Keratinocyte (primary cell): ENCODE data around the gene PRG3. TPM values are rescaled to one million over a fixed set of nuclear protein-coding genes. Genes with fewer than 3 reads are reported as not detected.

ENCODE experiments used
- DNase-seq: peaks from one replicate; pipeline ENCODE4 v3.0.0-alpha.2; 2011; ENCODE audit warnings: low read depth, missing footprints, low spot score
- FAIRE-seq: peaks from 2 replicates; lab custom pipeline; 2011; peaks lifted over from hg19 to GRCh38; lab: Jason Lieb, UNC
- H2AFZ ChIP-seq: 2 replicates; pipeline ENCODE4 v1.6.0; 2012; ENCODE audit warnings: low read length, control low read depth, inconsistent platforms; ENCODE audit not compliant: control insufficient read depth
- H3K27ac ChIP-seq: 2 replicates; pipeline ENCODE4 v1.5.1; 2011; ENCODE audit warnings: low read length; ENCODE audit not compliant: control insufficient read depth, insufficient read depth
- H3K27me3 ChIP-seq: 3 replicates; pipeline ENCODE4 v1.6.0; 2011; ENCODE audit warnings: low read length; ENCODE audit not compliant: control insufficient read depth, insufficient read depth; ENCODE audit errors: extremely low read depth
- H3K36me3 ChIP-seq, 2 experiments: 2 replicates in 1 of 2; 3 replicates in 1 of 2; pipeline ENCODE4 v1.5.1; 2011; ENCODE audit warnings: low read length in 2 of 2, mild to moderate bottlenecking in 1 of 2; ENCODE audit not compliant: control insufficient read depth in 2 of 2, insufficient read depth in 2 of 2; ENCODE audit errors: extremely low read depth in 1 of 2
- H3K4me1 ChIP-seq: 3 replicates; pipeline ENCODE4 v1.5.1; 2011; ENCODE audit warnings: low read length; ENCODE audit not compliant: control insufficient read depth, insufficient read depth; ENCODE audit errors: extremely low read depth
- H3K4me2 ChIP-seq: 3 replicates; pipeline ENCODE4 v1.6.0; 2011; ENCODE audit warnings: low read depth, low read length; ENCODE audit not compliant: control insufficient read depth, insufficient read depth; ENCODE audit errors: extremely low read depth
- H3K4me3 ChIP-seq, 3 experiments: fragments of 200-600 bp in 1 of 3; sonication (generic) in 1 of 3; 2 replicates in 2 of 3; 3 replicates in 1 of 3; pipeline ENCODE4 v1.5.1; 2011 to 2016; ENCODE audit warnings: low read length in 3 of 3, mild to moderate bottlenecking in 3 of 3, control low read depth in 2 of 3, inconsistent platforms in 1 of 3, low read depth in 1 of 3, mixed read lengths in 1 of 3, mixed run types in 1 of 3, moderate library complexity in 1 of 3; ENCODE audit not compliant: control insufficient read depth in 2 of 3, insufficient read depth in 2 of 3; ENCODE audit errors: extremely low read depth in 1 of 3
- H3K79me2 ChIP-seq: 2 replicates; pipeline ENCODE4 v1.6.0; 2012; ENCODE audit warnings: low read length; ENCODE audit not compliant: control insufficient read depth, insufficient read depth
- H3K9ac ChIP-seq: 3 replicates; pipeline ENCODE4 v1.6.0; 2011; ENCODE audit warnings: low read length; ENCODE audit not compliant: control insufficient read depth, insufficient read depth; ENCODE audit errors: extremely low read depth
- H3K9me1 ChIP-seq: 3 replicates; pipeline ENCODE4 v1.6.0; 2011; ENCODE audit warnings: low read length; ENCODE audit not compliant: control insufficient read depth, insufficient read depth; ENCODE audit errors: extremely low read depth
- H3K9me3 ChIP-seq: 2 replicates; pipeline ENCODE4 v1.5.1; 2012; ENCODE audit warnings: low read depth, low read length; ENCODE audit not compliant: control insufficient read depth
- H4K20me1 ChIP-seq: 3 replicates; pipeline ENCODE4 v1.6.0; 2011; ENCODE audit warnings: low read length; ENCODE audit not compliant: control insufficient read depth, insufficient read depth; ENCODE audit errors: extremely low read depth
- EZH2 ChIP-seq: IDR thresholded peaks from one replicate; pipeline ENCODE4 v1.6.1; 2012; ENCODE audit warnings: inconsistent platforms, mild to moderate bottlenecking, low read length, moderate library complexity
- dilution Hi-C: fragments of 300-500 bp; cut with MboI; formaldehyde crosslinking; loops from one replicate; pipeline ENCODE4 v1.7.0; 2020; ENCODE audit warnings: low sequenced_read_pairs; ENCODE audit not compliant: extremely low pct_ligation_motif_present
- polyA plus RNA-seq, 5 experiments: library from polyadenylated mRNA; depleted of rRNA in 3 of 5; stranded (reverse) in 3 of 5; stranded (forward) in 1 of 5; unstranded in 1 of 5; fragments of >200 nt; gene quantifications; 1 replicate in 1 of 5; 2 replicates in 3 of 5; 3 replicates in 1 of 5; pipeline versions ENCODE4 v1.2.1 to v1.2.3, GENCODE V29; 2011 to 2012; ENCODE audit warnings: missing spikeins in 2 of 5, low read depth in 1 of 5, low replicate concordance in 1 of 5
- TF ChIP-seq, protein P1 (sequence below), 3 experiments: IDR thresholded peaks in 1 of 3; conservative IDR thresholded peaks in 1 of 3; optimal IDR thresholded peaks in 1 of 3; 2 replicates in 2 of 3; 3 replicates in 1 of 3; pipeline versions ENCODE3 to v1.5.1; 2011; ENCODE audit warnings: low read length in 3 of 3, mild to moderate bottlenecking in 3 of 3, moderate library complexity in 2 of 3, control low read depth in 1 of 3, inconsistent platforms in 1 of 3; ENCODE audit not compliant: insufficient read depth in 2 of 3; ENCODE audit errors: extremely low read depth in 1 of 3

PRG3 gene
- polyA plus RNA-seq, 1 donor (not counting 4 experiments of a cell fraction or from before 2014, with no cell fraction given), result not detected

- no peak overlapping the region for H3K27ac ChIP-seq
- FAIRE-seq (no peak), DNase-seq (no peak)
- no peak overlapping the region for H2AFZ ChIP-seq
- H3K79me2 ChIP-seq, result no peaks in the 10 kb centered on the region
- H3K4me2 ChIP-seq, result peak overlapping the region; percentile 65
- peaks cover 21% of the 10 kb centered on the region for H3K4me1 ChIP-seq
- no peaks in the 10 kb centered on the region for H3K9me3 ChIP-seq
- no peaks in the 10 kb centered on the region for H3K9me1 ChIP-seq
- dilution Hi-C loops, result no loop called here
- H4K20me1 ChIP-seq, result no peaks in the 10 kb centered on the region
- H3K4me3 ChIP-seq, result no peak overlapping the region
- peak overlapping the region; percentile 8 for H3K9ac ChIP-seq
- H3K27me3 ChIP-seq, result no peaks in the 10 kb centered on the region
- TF ChIP-seq, protein P1, sequence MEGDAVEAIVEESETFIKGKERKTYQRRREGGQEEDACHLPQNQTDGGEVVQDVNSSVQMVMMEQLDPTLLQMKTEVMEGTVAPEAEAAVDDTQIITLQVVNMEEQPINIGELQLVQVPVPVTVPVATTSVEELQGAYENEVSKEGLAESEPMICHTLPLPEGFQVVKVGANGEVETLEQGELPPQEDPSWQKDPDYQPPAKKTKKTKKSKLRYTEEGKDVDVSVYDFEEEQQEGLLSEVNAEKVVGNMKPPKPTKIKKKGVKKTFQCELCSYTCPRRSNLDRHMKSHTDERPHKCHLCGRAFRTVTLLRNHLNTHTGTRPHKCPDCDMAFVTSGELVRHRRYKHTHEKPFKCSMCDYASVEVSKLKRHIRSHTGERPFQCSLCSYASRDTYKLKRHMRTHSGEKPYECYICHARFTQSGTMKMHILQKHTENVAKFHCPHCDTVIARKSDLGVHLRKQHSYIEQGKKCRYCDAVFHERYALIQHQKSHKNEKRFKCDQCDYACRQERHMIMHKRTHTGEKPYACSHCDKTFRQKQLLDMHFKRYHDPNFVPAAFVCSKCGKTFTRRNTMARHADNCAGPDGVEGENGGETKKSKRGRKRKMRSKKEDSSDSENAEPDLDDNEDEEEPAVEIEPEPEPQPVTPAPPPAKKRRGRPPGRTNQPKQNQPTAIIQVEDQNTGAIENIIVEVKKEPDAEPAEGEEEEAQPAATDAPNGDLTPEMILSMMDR (optimal IDR thresholded peaks at IDR 0.05 in 1 of 3, IDR thresholded peaks at IDR 0.05 in 1 of 3, conservative IDR thresholded peaks at IDR 0.05 in 1 of 3; ENCODE audit: extremely low read depth in 1 of 3, insufficient read depth in 2 of 3, low read length in 3 of 3), result no peak
- TF ChIP-seq EZH2, result no peak
- no peaks in the 10 kb centered on the region for H3K36me3 ChIP-seq
These were observed 23.6 kb downstream of the PRG3 start for GRCh38 chr11:57357310-57357709.

DNA sequence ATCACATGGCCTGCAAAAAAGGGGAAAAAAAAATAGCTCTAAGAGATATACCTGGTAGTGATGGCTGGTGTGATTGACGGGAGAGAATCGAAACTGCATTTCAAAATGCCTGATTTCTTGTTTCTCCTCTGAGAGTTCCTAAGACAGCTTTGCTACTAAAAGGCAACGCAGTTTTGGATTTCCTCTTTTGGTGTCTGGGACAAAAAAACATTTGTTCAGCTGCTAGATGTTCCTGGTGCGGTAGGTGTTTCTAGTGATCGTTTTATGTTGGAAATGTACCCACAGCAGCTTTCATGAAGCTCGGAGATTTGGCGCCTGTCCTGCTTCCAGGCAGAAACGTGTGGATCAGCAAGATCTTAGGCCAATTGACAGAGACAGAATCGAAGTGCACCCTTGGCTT lies 24.7 kb downstream of the PRG3 start:
- Histone ChIP-seq H3K9ac (peak overlapping the region; percentile 39), H3K27ac (no peak overlapping the region)
- FAIRE-seq, result peak; percentile 17

More for the DNA sequence above, 24.7 kb downstream of the PRG3 start:
- no peak for DNase-seq
- H3K9me3 ChIP-seq, result no peaks in the 10 kb centered on the region
- TF ChIP-seq, protein P1 (optimal IDR thresholded peaks at IDR 0.05 in 1 of 3, IDR thresholded peaks at IDR 0.05 in 1 of 3, conservative IDR thresholded peaks at IDR 0.05 in 1 of 3; ENCODE audit: extremely low read depth in 1 of 3, insufficient read depth in 2 of 3, low read length in 3 of 3), result no peak
- TF ChIP-seq EZH2, result no peak
- peak overlapping the region; percentile 88 for H3K4me2 ChIP-seq
- dilution Hi-C loops, result no loop called here
- no peaks in the 10 kb centered on the region for H3K27me3 ChIP-seq
- peaks cover 21% of the 10 kb centered on the region for H3K4me1 ChIP-seq
- H3K36me3 ChIP-seq, result no peaks in the 10 kb centered on the region
- H3K9me1 ChIP-seq, result no peaks in the 10 kb centered on the region
- H2AFZ ChIP-seq, result peak overlapping the region; percentile 92
- no peaks in the 10 kb centered on the region for H4K20me1 ChIP-seq
- H3K4me3 ChIP-seq, result peak overlapping the region in 2 of 3 experiments; percentile 35 to 44
- H3K79me2 ChIP-seq, result no peaks in the 10 kb centered on the region
